IMR-90 (cell line): Measurements from ENCODE around the gene TUBGCP6. TPM values are rescaled to one million over a fixed set of nuclear protein-coding genes. Genes with fewer than 3 reads are reported as not detected.

ENCODE experiments used
- ATAC-seq: fragments of 200-7000 bp; cut with Tn5 transposase; 2 replicates; pipeline ENCODE4 v1.9.1; 2020; ENCODE audit warnings: low read depth, mild to moderate bottlenecking, moderate library complexity
- BruUV-seq: library from RNA; stranded (reverse); fragments of 400-500 nt; replicated peaks from 2 replicates; lab custom pipeline; 2021; lab: Mats Ljungman, UMichigan
- CTCF ChIA-PET: fragments of 300-600 bp; formaldehyde crosslinking; extraction: SDS; loops from one replicate; lab custom pipeline; 2021; ENCODE audit warnings: antibody characterized with exemption; lab: Yijun Ruan, JAX
- POLR2A ChIA-PET: fragments of 300-600 bp; sonication (Branson Sonifier 250); formaldehyde crosslinking; loops from one replicate; lab custom pipeline; 2022; ENCODE audit warnings: antibody characterized with exemption; ENCODE audit not compliant: unreplicated experiment; lab: Charles Lee
- DNase-seq: peaks from one replicate; pipeline ENCODE4 v3.0.0; 2013
- H2AFZ ChIP-seq: replicated peaks from 2 replicates; pipeline ENCODE3; 2013; ENCODE audit warnings: low read length, mild to moderate bottlenecking; ENCODE audit not compliant: poor library complexity
- H2AK5ac ChIP-seq: 2 replicates; pipeline ENCODE4 v1.6.1; 2013; ENCODE audit warnings: low read depth, low read length, inconsistent platforms
- H2AK9ac ChIP-seq: replicated peaks from 2 replicates; pipeline ENCODE3; 2013; ENCODE audit warnings: mild to moderate bottlenecking, low read depth, low read length, moderate library complexity; ENCODE audit not compliant: poor library complexity
- H2BK120ac ChIP-seq: 2 replicates; pipeline ENCODE4 v1.6.1; 2013; ENCODE audit warnings: low read depth, low read length, inconsistent platforms
- H2BK15ac ChIP-seq: 3 replicates; pipeline ENCODE4 v1.6.1; 2013; ENCODE audit warnings: low read depth, low read length, inconsistent platforms
- H2BK20ac ChIP-seq: 2 replicates; pipeline ENCODE4 v1.6.1; 2013; ENCODE audit warnings: low read depth, mild to moderate bottlenecking, inconsistent platforms, low read length, moderate library complexity
- H2BK5ac ChIP-seq: 2 replicates; pipeline ENCODE4 v1.6.1; 2013; ENCODE audit warnings: mild to moderate bottlenecking, low read depth, low read length, inconsistent platforms; ENCODE audit not compliant: poor library complexity, severe bottlenecking
- H3K14ac ChIP-seq: replicated peaks from 2 replicates; pipeline ENCODE4 v1.6.1; 2013; ENCODE audit warnings: low read depth, low read length, inconsistent platforms
- H3K18ac ChIP-seq: 2 replicates; pipeline ENCODE4 v1.6.1; 2013; ENCODE audit warnings: low read depth, low read length, control low read depth
- H3K23ac ChIP-seq: 2 replicates; pipeline ENCODE4 v1.6.1; 2013; ENCODE audit warnings: low read depth, low read length, inconsistent platforms
- H3K27ac ChIP-seq: 2 replicates; pipeline ENCODE4 v1.5.1; 2013; ENCODE audit warnings: mild to moderate bottlenecking, control low read depth, low read length; ENCODE audit not compliant: insufficient read depth
- H3K27me3 ChIP-seq: 2 replicates; pipeline ENCODE4 v1.6.1; 2013; ENCODE audit warnings: low read length; ENCODE audit not compliant: control insufficient read depth, insufficient read depth
- H3K36me3 ChIP-seq: 2 replicates; pipeline ENCODE4 v1.6.1; 2013; ENCODE audit warnings: low read length, mixed read lengths; ENCODE audit not compliant: control insufficient read depth, insufficient read depth
- H3K4ac ChIP-seq: 2 replicates; pipeline ENCODE4 v1.6.1; 2013; ENCODE audit warnings: low read depth, low read length, inconsistent platforms
- H3K4me1 ChIP-seq: 2 replicates; pipeline ENCODE4 v1.6.1; 2013; ENCODE audit warnings: low read length, mixed read lengths; ENCODE audit not compliant: control insufficient read depth, insufficient read depth
- H3K4me2 ChIP-seq: 2 replicates; pipeline ENCODE4 v1.6.1; 2013; ENCODE audit warnings: low read depth, mild to moderate bottlenecking, control low read depth, low read length, moderate library complexity
- H3K4me3 ChIP-seq: 2 replicates; pipeline ENCODE4 v1.5.1; 2013; ENCODE audit warnings: low read depth, mild to moderate bottlenecking, control low read depth, low read length, moderate library complexity; ENCODE audit not compliant: insufficient read depth
- H3K56ac ChIP-seq: 2 replicates; pipeline ENCODE4 v1.6.1; 2013; ENCODE audit warnings: low read length, inconsistent platforms; ENCODE audit not compliant: insufficient read depth; ENCODE audit errors: extremely low read depth
- H3K79me1 ChIP-seq, 2 experiments: 2 replicates each; pipeline ENCODE4 v1.6.1; 2013; ENCODE audit warnings: low read length in 2 of 2, inconsistent platforms in 1 of 2, low read depth in 1 of 2
- H3K9ac ChIP-seq: 2 replicates; pipeline ENCODE4 v1.6.1; 2013; ENCODE audit warnings: low read depth, low read length, control low read depth
- H3K9me1 ChIP-seq: 2 replicates; pipeline ENCODE4 v1.6.1; 2013; ENCODE audit warnings: low read length, inconsistent platforms; ENCODE audit not compliant: insufficient read depth
- H3K9me3 ChIP-seq: 2 replicates; pipeline ENCODE4 v1.6.1; 2013; ENCODE audit warnings: low read length; ENCODE audit not compliant: control insufficient read depth, insufficient read depth
- H4K20me1 ChIP-seq: 2 replicates; pipeline ENCODE4 v1.6.1; 2013; ENCODE audit warnings: low read length, inconsistent platforms; ENCODE audit not compliant: insufficient read depth
- H4K5ac ChIP-seq: 2 replicates; pipeline ENCODE4 v1.6.1; 2013; ENCODE audit warnings: mild to moderate bottlenecking, low read depth, low read length, control low read depth
- H4K8ac ChIP-seq, 2 experiments: 2 replicates each; pipeline ENCODE4 v1.6.1; 2013; ENCODE audit warnings: low read depth in 2 of 2, low read length in 2 of 2, control low read depth in 1 of 2, inconsistent platforms in 1 of 2
- H4K91ac ChIP-seq: 2 replicates; pipeline ENCODE4 v1.6.1; 2013; ENCODE audit warnings: low read depth, low read length, inconsistent platforms; ENCODE audit not compliant: insufficient read depth
- BHLHE40 ChIP-seq: fragments of 150-350 bp; IDR thresholded peaks from 2 replicates; pipeline ENCODE4 v1.6.1; 2016; ENCODE audit warnings: mild to moderate bottlenecking, low read depth, low read length
- CEBPB ChIP-seq: IDR thresholded peaks from 2 replicates; pipeline ENCODE4 v1.6.1; 2012; ENCODE audit warnings: low read depth, low read length, improper control_type of control experiment
- FOS ChIP-seq: fragments of 150-350 bp; IDR thresholded peaks from 2 replicates; pipeline ENCODE4 v1.6.1; 2016; ENCODE audit warnings: low read depth, low read length
- MAZ ChIP-seq: IDR thresholded peaks from 2 replicates; pipeline ENCODE4 v1.6.1; 2012; ENCODE audit warnings: low read depth, mild to moderate bottlenecking, low read length, improper control_type of control experiment, moderate library complexity, borderline replicate concordance
- NFE2L2 ChIP-seq: fragments of 150-350 bp; IDR thresholded peaks from 2 replicates; pipeline ENCODE4 v1.6.1; 2016; ENCODE audit warnings: low read depth, mild to moderate bottlenecking, low read length
- POLR2A ChIP-seq: IDR thresholded peaks from 2 replicates; pipeline ENCODE4 v1.6.1; 2012; ENCODE audit warnings: mild to moderate bottlenecking, low read depth, low read length
- RAD21 ChIP-seq: IDR thresholded peaks from 2 replicates; pipeline ENCODE4 v1.6.1; 2012; ENCODE audit warnings: low read length, improper control_type of control experiment
- RCOR1 ChIP-seq: IDR thresholded peaks from 2 replicates; pipeline ENCODE4 v1.6.1; 2012; ENCODE audit warnings: mild to moderate bottlenecking, low read length, improper control_type of control experiment; ENCODE audit not compliant: insufficient replicate concordance
- RFX5 ChIP-seq: IDR thresholded peaks from 2 replicates; pipeline ENCODE4 v1.8.0; 2012; ENCODE audit warnings: low read depth, mild to moderate bottlenecking, low read length, moderate library complexity
- SMC3 ChIP-seq: fragments of 150-350 bp; IDR thresholded peaks from 2 replicates; pipeline ENCODE4 v1.6.1; 2016; ENCODE audit warnings: low read depth, mild to moderate bottlenecking, antibody characterized with exemption, low read length, moderate library complexity
- WGBS, 2 experiments: methylation state at CpG; one replicate each; pipeline versions ENCODE4 v1.1.5 to v1.1.7; 2013; ENCODE audit warnings: missing lambda C conversion rate in 2 of 2; ENCODE audit not compliant: insufficient read length in 1 of 2; ENCODE audit errors: extremely low coverage in 2 of 2; 5-methylcytosine and 5-hydroxymethylcytosine counted together
- dilution Hi-C: fragments of 300-500 bp; cut with HindIII; formaldehyde crosslinking; loops from one replicate; pipeline ENCODE4 v1.14.3; 2018; ENCODE audit warnings: low sequenced_read_pairs; ENCODE audit not compliant: unreplicated experiment
- in situ Hi-C: fragments of 300-500 bp; cut with MboI; formaldehyde crosslinking; loops from 3 replicates; pipeline ENCODE4 v1.14.3; 2019; ENCODE audit warnings: low sequenced_read_pairs, inconsistent platforms, mixed read lengths
- intact Hi-C: fragments of 100-400 bp; cut with micrococcal nuclease; formaldehyde crosslinking; loops from 2 replicates; pipeline ENCODE4 v1.10.0; 2022
- polyA plus RNA-seq, 3 experiments: library from polyadenylated mRNA; depleted of rRNA; stranded (reverse); fragments of >200 nt; gene quantifications; 2 replicates each; pipeline ENCODE4 v1.2.3, GENCODE V29; 2012; ENCODE audit warnings: low replicate concordance in 1 of 3
- total RNA-seq: library from RNA; depleted of rRNA; stranded (reverse); fragments of >200 nt; gene quantifications from 2 replicates; pipeline ENCODE4 v1.2.3, GENCODE V29; 2012
- TF ChIP-seq, protein P1 (sequence below): fragments of 150-350 bp; IDR thresholded peaks from 2 replicates; pipeline ENCODE4 v1.6.1; 2017; ENCODE audit warnings: mild to moderate bottlenecking, antibody characterized with exemption, low read length, low read depth
- TF ChIP-seq, protein P2 (sequence below): fragments of 150-350 bp; IDR thresholded peaks from 2 replicates; pipeline ENCODE4 v1.6.1; 2016; ENCODE audit warnings: low read depth, mild to moderate bottlenecking, low read length, moderate library complexity, borderline replicate concordance
- TF ChIP-seq, protein P3 (sequence below): conservative IDR thresholded peaks from 2 replicates; pipeline ENCODE4 v1.5.1; 2012; ENCODE audit warnings: mild to moderate bottlenecking, low read depth, low read length, improper control_type of control experiment

Gene TUBGCP6
- total and polyA plus RNA-seq, 2 of the 4 experiments (the other 2 are of a cell fraction), result 10.8 to 28.6 TPM

DNA sequence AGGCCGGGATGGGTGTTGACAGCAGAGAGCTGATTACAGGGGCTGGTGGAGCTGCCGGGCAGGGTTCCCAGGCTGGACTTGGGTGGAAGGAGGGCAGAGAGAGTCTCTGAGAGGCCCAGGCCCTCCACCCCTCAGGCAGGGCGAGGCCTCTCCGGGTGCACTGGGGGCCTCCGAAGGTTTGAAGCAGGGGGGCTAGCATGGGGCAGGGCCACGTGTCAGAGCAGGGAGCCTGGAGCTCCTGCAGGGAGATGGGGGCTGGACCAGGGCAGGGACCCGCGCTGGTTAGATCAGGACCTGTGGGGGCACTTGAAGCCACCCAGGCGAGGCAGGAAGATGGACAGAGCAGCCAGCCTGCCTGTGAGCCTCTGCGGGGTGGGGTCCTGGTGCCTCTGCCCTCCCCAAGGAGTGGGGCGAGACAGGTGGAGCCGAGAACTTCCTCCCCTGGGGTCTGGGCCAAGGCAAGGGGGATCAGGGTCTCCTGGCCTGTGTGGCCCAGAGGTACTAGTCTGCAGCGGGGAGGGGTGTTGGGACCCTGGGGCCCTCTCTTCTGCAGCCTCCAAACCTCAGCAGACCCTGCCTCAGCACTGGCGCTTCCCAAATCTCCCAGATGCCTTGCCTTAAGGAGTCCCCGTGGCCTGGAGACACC, 73.4 kb downstream of the TUBGCP6 start:
- no peaks in the 10 kb centered on the region for H3K79me1 ChIP-seq
- no peaks in the 10 kb centered on the region for H4K20me1 ChIP-seq
- H3K4ac ChIP-seq, result no peak overlapping the region
- no peak overlapping the region for H3K14ac ChIP-seq
- H3K23ac ChIP-seq, result no peak overlapping the region
- intact Hi-C loops, result no loop called here
- ChIA-PET CTCF (no interaction called here), POLR2A (no interaction called here)
- peak overlapping the region; percentile 2; the same call in 1 of the 2 replicates for H3K4me3 ChIP-seq
- H2AK9ac ChIP-seq, result no peak overlapping the region
- H2BK15ac ChIP-seq, result no peak overlapping the region
- H2AFZ ChIP-seq, result peak overlapping the region; percentile 34
- H3K36me3 ChIP-seq, result no peaks in the 10 kb centered on the region
- DNase-seq (no peak), ATAC-seq (no peak)
- H3K56ac ChIP-seq, result no peak overlapping the region
- no peak overlapping the region for H3K9ac ChIP-seq
- H3K27ac ChIP-seq, result no peak overlapping the region
- no peaks in the 10 kb centered on the region for H3K9me1 ChIP-seq
- H4K5ac ChIP-seq, result no peak overlapping the region
- dilution Hi-C loops, result no loop called here
- H3K4me2 ChIP-seq, result no peak overlapping the region
- H4K91ac ChIP-seq, result no peak overlapping the region
- H3K4me1 ChIP-seq, result no peaks in the 10 kb centered on the region
- no peak for TF ChIP-seq NFE2L2
- no peak for TF ChIP-seq POLR2A
- TF ChIP-seq BHLHE40, result no peak
- TF ChIP-seq, protein P1, sequence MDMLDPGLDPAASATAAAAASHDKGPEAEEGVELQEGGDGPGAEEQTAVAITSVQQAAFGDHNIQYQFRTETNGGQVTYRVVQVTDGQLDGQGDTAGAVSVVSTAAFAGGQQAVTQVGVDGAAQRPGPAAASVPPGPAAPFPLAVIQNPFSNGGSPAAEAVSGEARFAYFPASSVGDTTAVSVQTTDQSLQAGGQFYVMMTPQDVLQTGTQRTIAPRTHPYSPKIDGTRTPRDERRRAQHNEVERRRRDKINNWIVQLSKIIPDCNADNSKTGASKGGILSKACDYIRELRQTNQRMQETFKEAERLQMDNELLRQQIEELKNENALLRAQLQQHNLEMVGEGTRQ, result no peak
- no peak for TF ChIP-seq RAD21
- TF ChIP-seq RCOR1, result no peak
- no peak for TF ChIP-seq MAZ
- TF ChIP-seq SMC3, result no peak
- TF ChIP-seq CEBPB, result no peak
- TF ChIP-seq, protein P2, sequence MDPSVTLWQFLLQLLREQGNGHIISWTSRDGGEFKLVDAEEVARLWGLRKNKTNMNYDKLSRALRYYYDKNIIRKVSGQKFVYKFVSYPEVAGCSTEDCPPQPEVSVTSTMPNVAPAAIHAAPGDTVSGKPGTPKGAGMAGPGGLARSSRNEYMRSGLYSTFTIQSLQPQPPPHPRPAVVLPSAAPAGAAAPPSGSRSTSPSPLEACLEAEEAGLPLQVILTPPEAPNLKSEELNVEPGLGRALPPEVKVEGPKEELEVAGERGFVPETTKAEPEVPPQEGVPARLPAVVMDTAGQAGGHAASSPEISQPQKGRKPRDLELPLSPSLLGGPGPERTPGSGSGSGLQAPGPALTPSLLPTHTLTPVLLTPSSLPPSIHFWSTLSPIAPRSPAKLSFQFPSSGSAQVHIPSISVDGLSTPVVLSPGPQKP, result no peak
- no peak for TF ChIP-seq RFX5
- TF ChIP-seq, protein P3, sequence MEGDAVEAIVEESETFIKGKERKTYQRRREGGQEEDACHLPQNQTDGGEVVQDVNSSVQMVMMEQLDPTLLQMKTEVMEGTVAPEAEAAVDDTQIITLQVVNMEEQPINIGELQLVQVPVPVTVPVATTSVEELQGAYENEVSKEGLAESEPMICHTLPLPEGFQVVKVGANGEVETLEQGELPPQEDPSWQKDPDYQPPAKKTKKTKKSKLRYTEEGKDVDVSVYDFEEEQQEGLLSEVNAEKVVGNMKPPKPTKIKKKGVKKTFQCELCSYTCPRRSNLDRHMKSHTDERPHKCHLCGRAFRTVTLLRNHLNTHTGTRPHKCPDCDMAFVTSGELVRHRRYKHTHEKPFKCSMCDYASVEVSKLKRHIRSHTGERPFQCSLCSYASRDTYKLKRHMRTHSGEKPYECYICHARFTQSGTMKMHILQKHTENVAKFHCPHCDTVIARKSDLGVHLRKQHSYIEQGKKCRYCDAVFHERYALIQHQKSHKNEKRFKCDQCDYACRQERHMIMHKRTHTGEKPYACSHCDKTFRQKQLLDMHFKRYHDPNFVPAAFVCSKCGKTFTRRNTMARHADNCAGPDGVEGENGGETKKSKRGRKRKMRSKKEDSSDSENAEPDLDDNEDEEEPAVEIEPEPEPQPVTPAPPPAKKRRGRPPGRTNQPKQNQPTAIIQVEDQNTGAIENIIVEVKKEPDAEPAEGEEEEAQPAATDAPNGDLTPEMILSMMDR, result no peak
- TF ChIP-seq FOS, result no peak
- no peaks in the 10 kb centered on the region for H3K9me3 ChIP-seq
- 63% methylated on average over 8 of the region's 15 CpGs; no CpG with 5 or more reads in 1 of the 2 experiments for WGBS, 2 experiments
- H3K27me3 ChIP-seq, result peaks cover 27% of the 10 kb centered on the region
- H2AK5ac ChIP-seq, result no peak overlapping the region
- no peak overlapping the region for H4K8ac ChIP-seq
- no TSS peak for BruUV-seq
- in situ Hi-C loops, result no loop called here
- no peak overlapping the region for H2BK20ac ChIP-seq
- H2BK120ac ChIP-seq, result no peak overlapping the region
- no peak overlapping the region for H3K18ac ChIP-seq
- no peak overlapping the region for H2BK5ac ChIP-seq
